Measurements from ENCODE around the gene OR52E2. TPM values are rescaled to one million over a fixed set of nuclear protein-coding genes. Genes with fewer than 3 reads are reported as not detected.

The OR52E2 gene
- total RNA-seq, 4 donors from 2014 or later: not detected

DNA sequence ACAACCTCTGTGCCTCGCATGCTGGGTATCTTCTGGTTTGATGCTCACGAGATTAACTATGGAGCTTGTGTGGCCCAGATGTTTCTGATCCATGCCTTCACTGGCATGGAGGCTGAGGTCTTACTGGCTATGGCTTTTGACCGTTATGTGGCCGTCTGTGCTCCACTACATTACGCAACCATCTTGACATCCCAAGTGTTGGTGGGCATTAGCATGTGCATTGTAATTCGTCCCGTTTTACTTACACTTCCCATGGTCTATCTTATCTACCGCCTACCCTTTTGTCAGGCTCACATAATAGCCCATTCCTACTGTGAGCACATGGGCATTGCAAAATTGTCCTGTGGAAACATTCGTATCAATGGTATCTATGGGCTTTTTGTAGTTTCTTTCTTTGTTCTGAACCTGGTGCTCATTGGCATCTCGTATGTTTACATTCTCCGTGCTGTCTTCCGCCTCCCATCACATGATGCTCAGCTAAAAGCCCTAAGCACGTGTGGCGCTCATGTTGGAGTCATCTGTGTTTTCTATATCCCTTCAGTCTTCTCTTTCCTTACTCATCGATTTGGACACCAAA, 12.6 kb downstream of the OR52E2 start:
- ATAC-seq (ENCODE audit: low FRiP score) (no peak), DNase-seq (ENCODE audit: low spot score) (no peak)
- TF ChIP-seq, protein P1, sequence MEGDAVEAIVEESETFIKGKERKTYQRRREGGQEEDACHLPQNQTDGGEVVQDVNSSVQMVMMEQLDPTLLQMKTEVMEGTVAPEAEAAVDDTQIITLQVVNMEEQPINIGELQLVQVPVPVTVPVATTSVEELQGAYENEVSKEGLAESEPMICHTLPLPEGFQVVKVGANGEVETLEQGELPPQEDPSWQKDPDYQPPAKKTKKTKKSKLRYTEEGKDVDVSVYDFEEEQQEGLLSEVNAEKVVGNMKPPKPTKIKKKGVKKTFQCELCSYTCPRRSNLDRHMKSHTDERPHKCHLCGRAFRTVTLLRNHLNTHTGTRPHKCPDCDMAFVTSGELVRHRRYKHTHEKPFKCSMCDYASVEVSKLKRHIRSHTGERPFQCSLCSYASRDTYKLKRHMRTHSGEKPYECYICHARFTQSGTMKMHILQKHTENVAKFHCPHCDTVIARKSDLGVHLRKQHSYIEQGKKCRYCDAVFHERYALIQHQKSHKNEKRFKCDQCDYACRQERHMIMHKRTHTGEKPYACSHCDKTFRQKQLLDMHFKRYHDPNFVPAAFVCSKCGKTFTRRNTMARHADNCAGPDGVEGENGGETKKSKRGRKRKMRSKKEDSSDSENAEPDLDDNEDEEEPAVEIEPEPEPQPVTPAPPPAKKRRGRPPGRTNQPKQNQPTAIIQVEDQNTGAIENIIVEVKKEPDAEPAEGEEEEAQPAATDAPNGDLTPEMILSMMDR (IDR thresholded peaks at IDR 0.05): no peak

DNA sequence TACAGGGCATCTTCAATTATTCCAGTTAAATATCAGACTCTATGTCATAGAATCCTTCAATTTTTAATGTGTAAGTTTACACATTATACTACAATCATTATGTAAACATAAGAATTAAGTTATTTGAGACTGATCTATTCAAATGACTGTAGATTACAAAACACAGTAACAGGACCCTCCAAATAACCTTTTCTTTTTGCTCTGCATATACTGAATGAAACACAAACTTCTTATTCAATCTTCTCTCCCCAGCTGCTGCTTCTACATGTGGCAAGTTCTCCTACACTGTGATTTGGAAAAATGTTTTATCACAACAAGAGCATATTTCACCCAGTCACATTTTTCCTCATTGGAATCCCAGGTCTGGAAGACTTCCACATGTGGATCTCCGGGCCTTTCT, 13.2 kb downstream of the OR52E2 start, which contains the start of gene OR52J3:
TSS of gene OR52J3 (plus strand) at position 301 of the 400 bp plus-strand sequence. CDS start at position 301, 0 bp downstream.
- TF ChIP-seq, protein P1 (IDR thresholded peaks at IDR 0.05): no peak
- ATAC-seq (ENCODE audit: low FRiP score) (no peak), DNase-seq (ENCODE audit: low spot score) (no peak)

DNA sequence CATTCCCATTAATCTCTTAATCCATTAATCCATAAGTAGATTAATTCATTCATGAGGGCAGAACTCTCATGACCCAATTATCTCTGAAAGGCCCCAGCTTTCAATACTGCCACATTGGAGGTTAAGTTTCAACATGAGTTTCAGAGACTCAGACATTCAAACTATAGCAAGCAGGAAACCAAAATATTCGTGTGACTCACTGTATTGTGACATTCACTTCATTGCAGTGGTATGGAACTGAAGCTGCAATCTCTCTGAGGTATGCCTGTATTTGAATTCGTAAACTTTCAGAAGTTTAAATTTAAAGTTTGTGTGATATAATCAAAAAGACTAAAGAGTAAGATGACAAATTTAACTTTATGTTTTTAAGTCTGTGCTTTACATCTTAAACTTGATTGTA, 16.0 kb downstream of the OR52E2 start:
- TF ChIP-seq, protein P1 (IDR thresholded peaks at IDR 0.05): no peak
- DNase-seq (ENCODE audit: low spot score) (no peak), ATAC-seq (ENCODE audit: low FRiP score) (no peak)

DNA sequence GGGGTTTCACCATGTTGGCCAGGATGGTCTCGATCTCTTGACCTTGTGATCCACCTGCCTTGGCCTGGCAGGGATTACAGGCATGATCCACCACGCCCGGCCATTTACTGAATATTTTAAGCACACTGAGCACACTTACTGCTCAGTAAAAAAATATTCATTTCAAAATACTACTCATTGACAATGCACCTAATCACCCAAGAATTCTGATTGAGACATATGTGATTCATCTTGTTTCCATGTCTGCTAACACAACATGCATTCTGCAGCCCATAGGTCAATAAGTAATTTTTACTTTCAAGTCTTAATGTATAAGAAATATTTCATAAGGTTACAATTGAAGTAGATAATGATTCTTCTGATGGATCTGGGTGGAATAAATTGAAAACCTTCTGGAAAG, 17.3 kb downstream of the OR52E2 start:
- TF ChIP-seq, protein P1 (IDR thresholded peaks at IDR 0.05): no peak
- ATAC-seq (ENCODE audit: low FRiP score) (no peak), DNase-seq (ENCODE audit: low spot score) (no peak)

DNA sequence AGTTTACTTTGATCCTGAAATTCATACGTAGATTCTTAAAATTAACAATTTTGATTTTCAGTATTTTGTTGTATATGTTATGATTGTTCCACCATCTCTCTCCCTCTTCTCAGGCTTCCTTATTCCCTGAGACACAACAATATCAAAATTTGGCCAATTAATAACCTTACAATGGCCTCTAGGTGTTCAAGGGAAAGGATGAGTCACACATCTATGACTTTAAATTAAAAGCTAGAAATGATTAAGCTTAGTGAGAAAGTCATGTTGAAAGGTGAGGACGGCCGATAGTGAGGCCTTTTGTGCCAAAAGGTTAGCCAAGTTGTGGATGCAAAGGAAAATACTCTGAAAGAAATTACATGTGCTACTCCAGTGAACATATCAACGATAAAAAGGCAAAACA, 18.6 kb downstream of the OR52E2 start:
- TF ChIP-seq, protein P1 (IDR thresholded peaks at IDR 0.05): no peak
- ATAC-seq (ENCODE audit: low FRiP score) (no peak), DNase-seq (ENCODE audit: low spot score) (no peak)

DNA sequence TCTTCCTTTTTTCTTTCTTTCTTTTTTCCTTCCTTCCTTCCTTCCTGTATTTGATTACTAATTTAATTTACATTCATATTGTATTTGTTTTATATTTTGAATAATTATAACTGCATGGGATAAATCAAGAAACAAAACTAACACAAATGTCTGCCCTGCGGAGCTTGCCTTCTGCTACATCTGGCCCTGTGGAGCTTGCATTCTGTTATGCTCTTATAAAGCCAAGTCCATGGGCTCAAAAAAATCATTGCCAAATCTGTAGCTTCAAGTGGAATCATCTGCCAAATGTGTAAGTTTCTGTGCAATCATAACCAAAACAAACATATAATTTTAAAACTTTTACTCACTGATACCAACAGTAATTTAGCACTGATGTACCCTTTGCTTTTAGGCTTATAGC, 21.1 kb downstream of the OR52E2 start:
- ATAC-seq (ENCODE audit: low FRiP score): no peak
- TF ChIP-seq, protein P1 (IDR thresholded peaks at IDR 0.05): no peak

DNA sequence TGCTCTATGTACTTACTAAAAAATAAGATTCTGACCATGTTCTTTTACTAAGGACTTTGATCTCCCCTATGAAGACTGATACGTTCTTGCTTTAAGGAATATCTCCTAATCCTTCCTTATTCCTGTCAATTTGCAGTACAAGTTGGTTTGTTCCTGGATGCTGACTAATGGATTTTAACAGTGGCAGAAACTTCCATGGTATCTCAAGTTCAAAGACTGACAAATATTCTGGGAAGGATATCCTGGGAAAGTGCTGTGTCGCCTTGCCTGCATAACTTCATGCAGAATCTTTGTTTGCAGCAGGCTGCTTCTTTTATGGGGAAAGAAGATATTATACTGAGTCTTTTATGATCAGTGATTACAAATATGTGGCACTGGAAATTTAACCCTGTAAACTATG, 21.5 kb downstream of the OR52E2 start:
- DNase-seq (ENCODE audit: low spot score) (no peak), ATAC-seq (ENCODE audit: low FRiP score) (no peak)
- TF ChIP-seq, protein P1 (IDR thresholded peaks at IDR 0.05): no peak

More for the DNA sequence above, 21.1 kb downstream of the OR52E2 start:
- DNase-seq (ENCODE audit: low spot score): no peak

All from omental fat pad (tissue), 4 donors.